Mesothelial cell of epicardium (in vitro differentiated cells): Measurements from ENCODE around the gene SIPA1L3. TPM values are rescaled to one million over a fixed set of nuclear protein-coding genes. Genes with fewer than 3 reads are reported as not detected.
A peak's percentile ranks its signal among the peaks of the same experiment; 100 is the strongest.

Experiments
- DNase-seq, 2 experiments: peaks; one replicate each; pipeline ENCODE4 v3.0.0; 2021; ENCODE audit warnings: low spot score in 2 of 2; ENCODE audit not compliant: unreplicated experiment in 2 of 2
- H3K27ac Mint-ChIP-seq: 2 replicates; pipeline ENCODE4 v1.8.0; 2021; ENCODE audit warnings: mixed read lengths
- H3K27me3 Mint-ChIP-seq: 2 replicates; pipeline ENCODE4 v1.8.0; 2021; ENCODE audit warnings: low read depth, mixed read lengths
- H3K36me3 Mint-ChIP-seq: 2 replicates; pipeline ENCODE4 v1.8.0; 2021; ENCODE audit warnings: mixed read lengths
- H3K4me1 Mint-ChIP-seq: 2 replicates; pipeline ENCODE4 v1.8.0; 2021; ENCODE audit warnings: mixed read lengths
- H3K4me3 Mint-ChIP-seq: 2 replicates; pipeline ENCODE4 v1.8.0; 2021; ENCODE audit warnings: mild to moderate bottlenecking, moderate library complexity, mixed read lengths
- H3K9me3 Mint-ChIP-seq: 2 replicates; pipeline ENCODE4 v1.8.0; 2021; ENCODE audit warnings: mixed read lengths
- CTCF ChIP-seq: fragments of 200-600 bp; sonication (generic); IDR thresholded peaks from one replicate; pipeline ENCODE4 v1.5.0; 2021; ENCODE audit warnings: antibody characterized with exemption; ENCODE audit not compliant: unreplicated experiment
- total RNA-seq: library from RNA; stranded (reverse); gene quantifications from 3 replicates; pipeline ENCODE4 v1.2.1, GENCODE V29; 2021

The SIPA1L3 gene
- total RNA-seq, 1 donor from 2014 or later, result 58.2 TPM

- Mint-ChIP-seq H3K4me1 (no peaks in the 10 kb centered on the region), H3K36me3 (peaks cover 15% of the 10 kb centered on the region), H3K9me3 (peaks cover 16% of the 10 kb centered on the region), H3K27me3 (no peaks in the 10 kb centered on the region), H3K4me3 (no peak overlapping the region), H3K27ac (no peak overlapping the region)
- TF ChIP-seq CTCF, result no peak
- DNase-seq, result no peak
These were observed 52.7 kb downstream of the SIPA1L3 start for GRCh38 chr19:37959665-37960114.

- no peak overlapping the region for H3K27ac Mint-ChIP-seq
- no peak overlapping the region for H3K4me3 Mint-ChIP-seq
- peaks cover 15% of the 10 kb centered on the region for H3K36me3 Mint-ChIP-seq
- peaks cover 6% of the 10 kb centered on the region for H3K4me1 Mint-ChIP-seq
- peaks cover 16% of the 10 kb centered on the region for H3K9me3 Mint-ChIP-seq
- TF ChIP-seq CTCF, result no peak
- H3K27me3 Mint-ChIP-seq, result no peaks in the 10 kb centered on the region
- DNase-seq, result no peak
These were observed 54.2 kb downstream of the SIPA1L3 start for GRCh38 chr19:37961198-37961597.

GRCh38 chr19:37963190-37963936 lies 56.4 kb downstream of the SIPA1L3 start:
- Mint-ChIP-seq H3K4me1 (peaks cover 12% of the 10 kb centered on the region), H3K9me3 (peaks cover 12% of the 10 kb centered on the region), H3K36me3 (peaks cover 14% of the 10 kb centered on the region), H3K4me3 (no peak overlapping the region), H3K27me3 (no peaks in the 10 kb centered on the region), H3K27ac (peak overlapping the region; percentile 61)
- no peak for TF ChIP-seq CTCF
- no peak for DNase-seq

DNA sequence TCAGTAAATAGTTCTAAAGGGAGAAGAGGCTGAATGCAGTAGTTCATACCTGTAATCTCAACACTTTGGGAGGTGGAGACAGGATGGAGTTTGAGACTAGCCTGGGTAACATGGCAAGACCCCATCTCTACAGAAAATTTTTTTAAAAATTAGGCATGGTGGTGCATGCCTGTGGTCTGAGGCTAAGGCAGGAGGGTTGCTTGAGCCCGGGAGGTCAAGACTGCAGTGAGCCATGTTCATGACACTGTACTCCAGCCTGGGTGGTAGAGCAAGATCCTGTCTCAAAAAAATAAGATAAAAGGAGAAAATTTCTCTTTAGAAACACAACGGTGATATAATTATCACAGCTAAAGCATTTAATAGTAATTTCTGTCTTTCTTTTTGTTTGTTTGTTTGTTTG lies 57.1 kb downstream of the SIPA1L3 start:
- H3K4me1 Mint-ChIP-seq, result peaks cover 12% of the 10 kb centered on the region
- peaks cover 7% of the 10 kb centered on the region for H3K9me3 Mint-ChIP-seq
- H3K4me3 Mint-ChIP-seq, result no peak overlapping the region
- no peak overlapping the region for H3K27ac Mint-ChIP-seq
- H3K36me3 Mint-ChIP-seq, result peaks cover 10% of the 10 kb centered on the region
- no peak for TF ChIP-seq CTCF
- no peak for DNase-seq
- no peaks in the 10 kb centered on the region for H3K27me3 Mint-ChIP-seq

DNA sequence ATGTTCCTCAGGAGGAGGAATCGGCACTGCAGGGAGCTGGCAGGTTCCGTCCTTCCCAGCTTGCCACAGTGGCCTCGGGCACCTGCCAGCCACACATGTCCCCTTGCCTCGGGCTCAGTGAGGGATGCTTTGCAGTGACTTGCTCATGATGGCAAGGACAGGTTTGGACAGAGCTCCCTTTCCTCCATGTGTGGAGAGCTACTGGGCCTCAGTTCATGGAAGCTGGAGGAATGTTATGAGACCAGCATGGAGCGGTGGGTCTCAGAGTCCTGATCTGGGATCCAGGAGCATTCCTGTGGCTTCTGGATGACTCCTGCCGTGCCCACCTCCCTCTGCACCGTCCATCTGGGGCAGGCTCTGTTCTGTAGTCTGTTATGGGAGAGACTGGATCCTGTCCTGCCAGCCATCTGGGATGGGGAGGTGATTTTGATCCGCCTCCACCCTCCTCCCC lies 59.2 kb downstream of the SIPA1L3 start:
- H3K27ac Mint-ChIP-seq, result peak overlapping the region; percentile 87
- peaks cover 12% of the 10 kb centered on the region for H3K4me1 Mint-ChIP-seq
- DNase-seq, result no peak
- peaks cover 8% of the 10 kb centered on the region for H3K9me3 Mint-ChIP-seq
- peaks cover 11% of the 10 kb centered on the region for H3K36me3 Mint-ChIP-seq
- no peaks in the 10 kb centered on the region for H3K27me3 Mint-ChIP-seq
- TF ChIP-seq CTCF, result no peak
- no peak overlapping the region for H3K4me3 Mint-ChIP-seq
